Fibroblast of mammary gland (primary cell): ENCODE measurements around the gene DGKH.

Experiments used
- DNase-seq: peaks from one replicate; pipeline ENCODE4 v3.0.0-alpha.2; 2010; ENCODE audit warnings: low read depth
- H3K4me3 ChIP-seq: 2 replicates; pipeline ENCODE4 v1.5.1; 2011; ENCODE audit warnings: low read depth, mild to moderate bottlenecking, low read length, moderate library complexity; ENCODE audit not compliant: control insufficient read depth
- CTCF ChIP-seq: conservative IDR thresholded peaks from 2 replicates; pipeline ENCODE4 v1.5.1; 2011; ENCODE audit warnings: low read depth, low read length, inconsistent platforms; ENCODE audit not compliant: control insufficient read depth, insufficient read depth

The DGKH gene

GRCh38 chr13:42039946-42040729, 8.3 kb upstream of the DGKH start:
- H3K4me3 ChIP-seq: peak overlapping the region; percentile 64
- TF ChIP-seq CTCF: no peak
- peak; percentile 77 for DNase-seq

GRCh38 chr13:42040730-42041010, 7.8 kb upstream of the DGKH start:
- H3K4me3 ChIP-seq: peak overlapping the region; percentile 67
- TF ChIP-seq CTCF: no peak
- DNase-seq: no peak

- no peak for TF ChIP-seq CTCF
- H3K4me3 ChIP-seq: peak overlapping the region; percentile 67
- peak; percentile 45 for DNase-seq
Measured at GRCh38 chr13:42041011-42041683, 7.3 kb upstream of the DGKH start.

GRCh38 chr13:42041684-42042035, 6.8 kb upstream of the DGKH start:
- peak; percentile 68 for TF ChIP-seq CTCF
- peak; percentile 68 for DNase-seq
- peak overlapping the region; percentile 67 for H3K4me3 ChIP-seq

GRCh38 chr13:42043676-42044075, 4.8 kb upstream of the DGKH start:
- no peak overlapping the region for H3K4me3 ChIP-seq
- DNase-seq: no peak
- no peak for TF ChIP-seq CTCF

GRCh38 chr13:42046448-42046847, 2.0 kb upstream of the DGKH start:
- TF ChIP-seq CTCF: no peak

More at GRCh38 chr13:42046448-42046847, 2.0 kb upstream of the DGKH start:
- DNase-seq: no peak
- H3K4me3 ChIP-seq: no peak overlapping the region
